ENCODE measurements around the gene CYP1A1. TPM values are rescaled to one million over a fixed set of nuclear protein-coding genes. Genes with fewer than 3 reads are reported as not detected.

CYP1A1 gene
- total and polyA plus RNA-seq, 2 experiments from 2014 or later = 0.16 to 1.4 TPM

DNA sequence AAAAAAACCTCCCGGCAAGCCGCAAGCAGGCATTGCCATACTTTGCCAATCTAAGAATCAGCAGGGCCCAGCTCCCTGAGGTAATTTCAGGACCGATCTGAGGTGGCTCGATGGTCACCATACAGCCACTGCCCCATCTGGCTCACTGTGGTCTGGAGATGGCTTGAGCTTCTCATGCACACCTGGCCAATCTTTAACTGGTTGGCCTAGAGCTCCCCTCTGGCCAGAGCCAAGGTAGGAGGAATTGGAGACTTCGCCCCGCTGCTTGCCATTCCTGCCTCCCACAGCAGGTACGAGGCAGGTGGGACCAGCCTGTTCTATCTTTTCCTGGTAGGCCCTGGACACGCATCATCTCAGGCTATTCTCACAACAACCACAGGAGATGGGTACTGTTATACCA lies 33.4 kb upstream of the CYP1A1 start:
- H2AFZ ChIP-seq = no peak overlapping the region
- H4K20me1 ChIP-seq (replicated peaks; ENCODE audit: insufficient read depth) = no peaks in the 10 kb centered on the region
- no peaks in the 10 kb centered on the region; the same call in 1 of the 2 replicates for H3K4me1 ChIP-seq (ENCODE audit: insufficient read depth)
- H3K27me3 ChIP-seq (ENCODE audit: insufficient read depth) = no peaks in the 10 kb centered on the region
- Mint-ChIP-seq H3K4me1 (peaks cover 8% of the 10 kb centered on the region; the same call in 2 of the 3 replicates), H3K9me3 (no peaks in the 10 kb centered on the region; the same call in 1 of the 3 replicates), H3K4me3 (no peak overlapping the region), H3K27me3 (ENCODE audit: insufficient read depth, low read depth, poor library complexity) (peaks cover 14% of the 10 kb centered on the region), H3K27ac (no peak overlapping the region), H3K36me3 (ENCODE audit: low read depth) (no peaks in the 10 kb centered on the region)
- H3F3A ChIP-seq (replicated peaks; ENCODE audit: low read depth) = no peaks in the 10 kb centered on the region
- no peak overlapping the region for H3K4me3 ChIP-seq
- H3K79me2 ChIP-seq (replicated peaks; ENCODE audit: insufficient read depth) = no peaks in the 10 kb centered on the region
- no peak overlapping the region for H3K27ac ChIP-seq (ENCODE audit: low read depth)
- H3K36me3 ChIP-seq (ENCODE audit: insufficient read depth) = no peaks in the 10 kb centered on the region
- no peaks in the 10 kb centered on the region for H3K9me2 ChIP-seq (ENCODE audit: insufficient read depth)
- TF ChIP-seq, protein P1, sequence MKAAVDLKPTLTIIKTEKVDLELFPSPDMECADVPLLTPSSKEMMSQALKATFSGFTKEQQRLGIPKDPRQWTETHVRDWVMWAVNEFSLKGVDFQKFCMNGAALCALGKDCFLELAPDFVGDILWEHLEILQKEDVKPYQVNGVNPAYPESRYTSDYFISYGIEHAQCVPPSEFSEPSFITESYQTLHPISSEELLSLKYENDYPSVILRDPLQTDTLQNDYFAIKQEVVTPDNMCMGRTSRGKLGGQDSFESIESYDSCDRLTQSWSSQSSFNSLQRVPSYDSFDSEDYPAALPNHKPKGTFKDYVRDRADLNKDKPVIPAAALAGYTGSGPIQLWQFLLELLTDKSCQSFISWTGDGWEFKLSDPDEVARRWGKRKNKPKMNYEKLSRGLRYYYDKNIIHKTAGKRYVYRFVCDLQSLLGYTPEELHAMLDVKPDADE (IDR thresholded peaks at IDR 0.05) = no peak
- TF ChIP-seq NANOG (IDR thresholded peaks at IDR 0.05; ENCODE audit: borderline replicate concordance) (no peak), STAT1 (IDR thresholded peaks at IDR 0.05; ENCODE audit: unreplicated experiment) (no peak), EZH2 (IDR thresholded peaks at IDR 0.05; ENCODE audit: low read depth, unreplicated experiment) (no peak)
- DNase-seq (ENCODE audit: low spot score) (no peak), ATAC-seq (no peak)
- H3K4me2 ChIP-seq = no peak overlapping the region

DNA sequence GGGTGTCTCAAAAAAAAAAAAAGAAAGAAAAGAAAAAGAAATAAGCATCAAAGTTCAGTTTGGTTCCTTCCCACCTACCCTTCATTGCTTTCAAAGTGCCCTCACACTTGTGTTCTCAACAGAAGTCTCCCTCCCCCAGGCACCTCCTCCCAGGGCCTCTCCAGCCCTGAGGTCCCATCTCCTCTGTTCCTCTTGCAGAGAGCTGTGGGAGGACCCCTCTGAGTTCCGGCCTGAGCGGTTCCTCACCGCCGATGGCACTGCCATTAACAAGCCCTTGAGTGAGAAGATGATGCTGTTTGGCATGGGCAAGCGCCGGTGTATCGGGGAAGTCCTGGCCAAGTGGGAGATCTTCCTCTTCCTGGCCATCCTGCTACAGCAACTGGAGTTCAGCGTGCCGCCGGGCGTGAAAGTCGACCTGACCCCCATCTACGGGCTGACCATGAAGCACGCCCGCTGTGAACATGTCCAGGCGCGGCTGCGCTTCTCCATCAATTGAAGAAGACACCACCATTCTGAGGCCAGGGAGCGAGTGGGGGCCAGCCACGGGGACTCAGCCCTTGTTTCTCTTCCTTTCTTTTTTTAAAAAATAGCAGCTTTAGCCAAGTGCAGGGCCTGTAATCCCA lies 29.4 kb upstream of the CYP1A1 start:
- Histone ChIP-seq H3K36me3 (ENCODE audit: insufficient read depth) (no peaks in the 10 kb centered on the region), H3K4me1 (ENCODE audit: insufficient read depth) (no peaks in the 10 kb centered on the region), H3K4me2 (no peak overlapping the region), H3K4me3 (no peak overlapping the region), H4K20me1 (replicated peaks; ENCODE audit: insufficient read depth) (no peaks in the 10 kb centered on the region), H3K9me2 (ENCODE audit: insufficient read depth) (no peaks in the 10 kb centered on the region), H3K27me3 (ENCODE audit: insufficient read depth) (no peaks in the 10 kb centered on the region), H3K27ac (ENCODE audit: low read depth) (no peak overlapping the region), H2AFZ (0 out of 2 replicates have a peak overlapping the region, but pooled peaks have one; percentile 18), H3K79me2 (replicated peaks; ENCODE audit: insufficient read depth) (no peaks in the 10 kb centered on the region), H3F3A (replicated peaks; ENCODE audit: low read depth) (no peaks in the 10 kb centered on the region)
- H3K36me3 Mint-ChIP-seq (ENCODE audit: low read depth) = no peaks in the 10 kb centered on the region
- no peak for ATAC-seq
- no peaks in the 10 kb centered on the region; the same call in 2 of the 3 replicates for H3K9me3 Mint-ChIP-seq
- H3K4me3 Mint-ChIP-seq = no peak overlapping the region
- TF ChIP-seq ZNF114 (CRISPR knock-in tag; IDR thresholded peaks at IDR 0.05) (no peak), STAT1 (IDR thresholded peaks at IDR 0.05; ENCODE audit: unreplicated experiment) (no peak), NANOG (IDR thresholded peaks at IDR 0.05; ENCODE audit: borderline replicate concordance) (no peak), POLR2AphosphoS5 (IDR thresholded peaks at IDR 0.05; ENCODE audit: low read depth) (no peak), ZNF331 (CRISPR knock-in tag; IDR thresholded peaks at IDR 0.05; ENCODE audit: low read depth) (no peak)
- TF ChIP-seq, protein P2, sequence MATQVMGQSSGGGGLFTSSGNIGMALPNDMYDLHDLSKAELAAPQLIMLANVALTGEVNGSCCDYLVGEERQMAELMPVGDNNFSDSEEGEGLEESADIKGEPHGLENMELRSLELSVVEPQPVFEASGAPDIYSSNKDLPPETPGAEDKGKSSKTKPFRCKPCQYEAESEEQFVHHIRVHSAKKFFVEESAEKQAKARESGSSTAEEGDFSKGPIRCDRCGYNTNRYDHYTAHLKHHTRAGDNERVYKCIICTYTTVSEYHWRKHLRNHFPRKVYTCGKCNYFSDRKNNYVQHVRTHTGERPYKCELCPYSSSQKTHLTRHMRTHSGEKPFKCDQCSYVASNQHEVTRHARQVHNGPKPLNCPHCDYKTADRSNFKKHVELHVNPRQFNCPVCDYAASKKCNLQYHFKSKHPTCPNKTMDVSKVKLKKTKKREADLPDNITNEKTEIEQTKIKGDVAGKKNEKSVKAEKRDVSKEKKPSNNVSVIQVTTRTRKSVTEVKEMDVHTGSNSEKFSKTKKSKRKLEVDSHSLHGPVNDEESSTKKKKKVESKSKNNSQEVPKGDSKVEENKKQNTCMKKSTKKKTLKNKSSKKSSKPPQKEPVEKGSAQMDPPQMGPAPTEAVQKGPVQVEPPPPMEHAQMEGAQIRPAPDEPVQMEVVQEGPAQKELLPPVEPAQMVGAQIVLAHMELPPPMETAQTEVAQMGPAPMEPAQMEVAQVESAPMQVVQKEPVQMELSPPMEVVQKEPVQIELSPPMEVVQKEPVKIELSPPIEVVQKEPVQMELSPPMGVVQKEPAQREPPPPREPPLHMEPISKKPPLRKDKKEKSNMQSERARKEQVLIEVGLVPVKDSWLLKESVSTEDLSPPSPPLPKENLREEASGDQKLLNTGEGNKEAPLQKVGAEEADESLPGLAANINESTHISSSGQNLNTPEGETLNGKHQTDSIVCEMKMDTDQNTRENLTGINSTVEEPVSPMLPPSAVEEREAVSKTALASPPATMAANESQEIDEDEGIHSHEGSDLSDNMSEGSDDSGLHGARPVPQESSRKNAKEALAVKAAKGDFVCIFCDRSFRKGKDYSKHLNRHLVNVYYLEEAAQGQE (IDR thresholded peaks at IDR 0.05; ENCODE audit: unreplicated experiment) = no peak
- H3K4me1 Mint-ChIP-seq = peaks cover 6% of the 10 kb centered on the region
- no peak overlapping the region for H3K27ac Mint-ChIP-seq
- H3K27me3 Mint-ChIP-seq (ENCODE audit: insufficient read depth, low read depth, poor library complexity) = peaks cover 14% of the 10 kb centered on the region
- DNase-seq (ENCODE audit: low spot score) = no peak

Measured in GM23338 (cell line).